ENCODE measurements around the gene G6PC1. TPM values are rescaled to one million over a fixed set of nuclear protein-coding genes. Genes with fewer than 3 reads are reported as not detected.
"Not testable (repeated sequence)": the region's sequence is repeated elsewhere in the genome, so short reads cannot be mapped to it uniquely, and the experiment has no call there.

G6PC1 gene
- total RNA-seq, 1 donor from 2014 or later: not detected

- no peak for TF ChIP-seq CTCF (IDR thresholded peaks at IDR 0.05)
- DNase-seq (ENCODE audit: extremely low spot score, unreplicated experiment): no peak
- H3K4me1 Mint-ChIP-seq (ENCODE audit: unreplicated experiment): no peaks in the 10 kb centered on the region
- H3K4me3 Mint-ChIP-seq (ENCODE audit: unreplicated experiment): no peak overlapping the region
- peaks cover 7% of the 10 kb centered on the region for H3K27me3 Mint-ChIP-seq (ENCODE audit: unreplicated experiment)
- H3K36me3 Mint-ChIP-seq (ENCODE audit: unreplicated experiment): peaks cover 2% of the 10 kb centered on the region
- no peak overlapping the region for H3K27ac Mint-ChIP-seq (ENCODE audit: unreplicated experiment)
- peaks cover 16% of the 10 kb centered on the region for H3K9me3 Mint-ChIP-seq (ENCODE audit: unreplicated experiment)
Observed at GRCh38 chr17:42871647-42872046, 29.0 kb upstream of the G6PC1 start.

- Mint-ChIP-seq H3K9me3 (ENCODE audit: unreplicated experiment) (peaks cover 16% of the 10 kb centered on the region), H3K4me1 (ENCODE audit: unreplicated experiment) (no peaks in the 10 kb centered on the region), H3K27me3 (ENCODE audit: unreplicated experiment) (peaks cover 15% of the 10 kb centered on the region), H3K4me3 (ENCODE audit: unreplicated experiment) (no peak overlapping the region), H3K36me3 (ENCODE audit: unreplicated experiment) (peaks cover 2% of the 10 kb centered on the region), H3K27ac (ENCODE audit: unreplicated experiment) (no peak overlapping the region)
- no peak for DNase-seq (ENCODE audit: extremely low spot score, unreplicated experiment)
- TF ChIP-seq CTCF (IDR thresholded peaks at IDR 0.05): no peak
Observed at GRCh38 chr17:42872251-42872965, 28.2 kb upstream of the G6PC1 start.

GRCh38 chr17:42873315-42873714, 27.3 kb upstream of the G6PC1 start:
- Mint-ChIP-seq H3K36me3 (ENCODE audit: unreplicated experiment) (peaks cover 2% of the 10 kb centered on the region), H3K9me3 (ENCODE audit: unreplicated experiment) (peaks cover 16% of the 10 kb centered on the region), H3K27me3 (ENCODE audit: unreplicated experiment) (peaks cover 24% of the 10 kb centered on the region), H3K4me1 (ENCODE audit: unreplicated experiment) (peaks cover 3% of the 10 kb centered on the region), H3K27ac (ENCODE audit: unreplicated experiment) (no peak overlapping the region), H3K4me3 (ENCODE audit: unreplicated experiment) (no peak overlapping the region)
- no peak for DNase-seq (ENCODE audit: extremely low spot score, unreplicated experiment)
- TF ChIP-seq CTCF (IDR thresholded peaks at IDR 0.05): no peak

- not testable (repeated sequence) for H3K27ac Mint-ChIP-seq (ENCODE audit: unreplicated experiment); DNase-seq (ENCODE audit: extremely low spot score, unreplicated experiment); H3K4me1 Mint-ChIP-seq (ENCODE audit: unreplicated experiment); H3K36me3 Mint-ChIP-seq (ENCODE audit: unreplicated experiment); H3K4me3 Mint-ChIP-seq (ENCODE audit: unreplicated experiment)
- peaks cover 16% of the 10 kb centered on the region for H3K9me3 Mint-ChIP-seq (ENCODE audit: unreplicated experiment)
- peaks cover 30% of the 10 kb centered on the region for H3K27me3 Mint-ChIP-seq (ENCODE audit: unreplicated experiment)
Observed at GRCh38 chr17:42873932-42874695, 26.5 kb upstream of the G6PC1 start.

GRCh38 chr17:42877037-42877436, 23.6 kb upstream of the G6PC1 start:
- no peak overlapping the region for H3K4me3 Mint-ChIP-seq (ENCODE audit: unreplicated experiment)
- peaks cover 46% of the 10 kb centered on the region for H3K27me3 Mint-ChIP-seq (ENCODE audit: unreplicated experiment)
- no peak for DNase-seq (ENCODE audit: extremely low spot score, unreplicated experiment)
- H3K4me1 Mint-ChIP-seq (ENCODE audit: unreplicated experiment): peaks cover 6% of the 10 kb centered on the region
- H3K36me3 Mint-ChIP-seq (ENCODE audit: unreplicated experiment): no peaks in the 10 kb centered on the region
- H3K27ac Mint-ChIP-seq (ENCODE audit: unreplicated experiment): no peak overlapping the region
- H3K9me3 Mint-ChIP-seq (ENCODE audit: unreplicated experiment): no peaks in the 10 kb centered on the region
- TF ChIP-seq CTCF (IDR thresholded peaks at IDR 0.05): no peak
